Measurements from ENCODE around the gene SMPD2.

The SMPD2 gene

DNA sequence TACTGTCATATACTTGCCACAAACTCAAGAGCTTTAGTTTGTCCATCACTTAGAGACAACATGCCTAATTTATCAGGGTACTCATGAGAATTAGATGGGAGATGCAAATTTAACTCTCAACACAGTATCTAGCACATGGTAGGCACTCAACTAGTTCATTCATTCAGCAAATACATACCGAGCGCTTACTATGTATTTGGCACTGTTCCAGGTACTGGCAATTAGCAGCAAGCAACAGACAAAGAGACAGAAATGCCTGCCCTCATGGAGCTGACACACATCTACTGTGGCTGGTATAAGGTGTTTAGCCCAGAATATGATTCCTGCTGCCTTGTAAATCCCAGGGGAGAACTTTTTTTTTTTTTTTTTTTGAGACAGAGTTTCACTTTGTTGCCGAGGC is 10.3 kb downstream of the SMPD2 start:
- TF ChIP-seq, protein P1, sequence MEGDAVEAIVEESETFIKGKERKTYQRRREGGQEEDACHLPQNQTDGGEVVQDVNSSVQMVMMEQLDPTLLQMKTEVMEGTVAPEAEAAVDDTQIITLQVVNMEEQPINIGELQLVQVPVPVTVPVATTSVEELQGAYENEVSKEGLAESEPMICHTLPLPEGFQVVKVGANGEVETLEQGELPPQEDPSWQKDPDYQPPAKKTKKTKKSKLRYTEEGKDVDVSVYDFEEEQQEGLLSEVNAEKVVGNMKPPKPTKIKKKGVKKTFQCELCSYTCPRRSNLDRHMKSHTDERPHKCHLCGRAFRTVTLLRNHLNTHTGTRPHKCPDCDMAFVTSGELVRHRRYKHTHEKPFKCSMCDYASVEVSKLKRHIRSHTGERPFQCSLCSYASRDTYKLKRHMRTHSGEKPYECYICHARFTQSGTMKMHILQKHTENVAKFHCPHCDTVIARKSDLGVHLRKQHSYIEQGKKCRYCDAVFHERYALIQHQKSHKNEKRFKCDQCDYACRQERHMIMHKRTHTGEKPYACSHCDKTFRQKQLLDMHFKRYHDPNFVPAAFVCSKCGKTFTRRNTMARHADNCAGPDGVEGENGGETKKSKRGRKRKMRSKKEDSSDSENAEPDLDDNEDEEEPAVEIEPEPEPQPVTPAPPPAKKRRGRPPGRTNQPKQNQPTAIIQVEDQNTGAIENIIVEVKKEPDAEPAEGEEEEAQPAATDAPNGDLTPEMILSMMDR (IDR thresholded peaks at IDR 0.05; ENCODE audit: insufficient read depth, missing control alignments), result no peak
- DNase-seq (ENCODE audit: insufficient read length, low spot score), result no peak
- FAIRE-seq, result no peak

DNA sequence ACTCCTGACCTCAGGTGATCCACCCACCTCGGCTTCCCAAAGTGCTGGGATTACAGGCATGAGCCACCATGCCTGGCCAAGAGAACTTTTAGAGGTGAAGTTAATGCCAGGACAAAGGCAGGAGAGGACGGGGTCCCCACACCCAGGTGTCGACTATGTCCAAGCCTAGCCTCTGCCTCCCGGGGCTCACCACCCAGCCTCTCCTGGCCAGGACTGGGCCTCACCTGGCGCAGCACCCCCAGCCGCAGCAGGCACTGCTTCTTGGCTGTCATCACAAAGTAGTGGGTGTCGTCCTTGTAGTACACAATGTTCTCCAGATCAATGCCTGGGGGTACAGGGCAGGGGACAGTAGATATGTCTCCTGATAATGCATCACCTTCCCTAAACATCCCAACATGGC is 10.9 kb downstream of the SMPD2 start:
- FAIRE-seq, result no peak
- TF ChIP-seq, protein P1 (IDR thresholded peaks at IDR 0.05; ENCODE audit: insufficient read depth, missing control alignments), result no peak
- no peak for DNase-seq (ENCODE audit: insufficient read length, low spot score)

DNA sequence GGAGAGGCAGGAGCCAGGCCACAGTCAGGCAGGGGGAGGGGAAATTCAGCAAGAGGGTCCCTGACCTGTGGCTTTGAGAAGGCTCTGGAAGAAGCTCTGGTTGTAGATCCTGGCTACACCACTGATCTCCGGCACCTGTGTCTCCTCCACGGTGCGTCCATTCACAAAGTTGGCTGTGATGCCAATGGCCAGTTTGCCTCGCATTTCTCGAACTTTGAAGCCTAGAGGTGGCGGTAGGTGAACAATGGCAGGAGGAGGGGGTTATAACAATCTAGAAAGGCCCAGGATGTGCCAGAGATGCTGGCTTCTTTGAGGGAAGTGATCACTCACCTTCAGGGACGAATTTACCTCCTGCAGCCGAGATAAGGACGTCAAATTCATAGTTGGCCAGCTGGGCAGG is 11.7 kb downstream of the SMPD2 start:
- DNase-seq (ENCODE audit: insufficient read length, low spot score) (no peak), FAIRE-seq (no peak)
- TF ChIP-seq, protein P1 (IDR thresholded peaks at IDR 0.05; ENCODE audit: insufficient read depth, missing control alignments), result no peak

DNA sequence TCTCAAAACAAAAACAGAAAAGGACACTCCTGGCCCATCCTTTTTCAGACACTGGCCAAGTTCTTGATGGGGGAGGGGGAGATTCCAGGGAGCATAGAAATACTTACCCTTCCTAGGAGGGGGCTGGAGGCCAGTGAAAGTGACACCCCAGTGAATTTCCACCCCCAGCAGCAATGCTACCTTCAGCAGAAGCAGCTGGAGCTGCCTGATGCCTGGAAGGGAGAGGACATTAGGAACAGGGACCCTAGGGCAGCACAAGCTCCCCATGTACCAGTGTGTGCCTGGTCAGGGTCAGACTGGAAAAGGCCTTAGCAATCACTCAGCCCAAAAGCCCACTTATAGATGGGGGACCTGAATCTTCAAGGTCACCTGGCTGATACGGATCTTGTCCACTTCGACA is 12.6 kb downstream of the SMPD2 start:
- DNase-seq (ENCODE audit: insufficient read length, low spot score), result no peak
- TF ChIP-seq, protein P1 (IDR thresholded peaks at IDR 0.05; ENCODE audit: insufficient read depth, missing control alignments), result no peak

DNA sequence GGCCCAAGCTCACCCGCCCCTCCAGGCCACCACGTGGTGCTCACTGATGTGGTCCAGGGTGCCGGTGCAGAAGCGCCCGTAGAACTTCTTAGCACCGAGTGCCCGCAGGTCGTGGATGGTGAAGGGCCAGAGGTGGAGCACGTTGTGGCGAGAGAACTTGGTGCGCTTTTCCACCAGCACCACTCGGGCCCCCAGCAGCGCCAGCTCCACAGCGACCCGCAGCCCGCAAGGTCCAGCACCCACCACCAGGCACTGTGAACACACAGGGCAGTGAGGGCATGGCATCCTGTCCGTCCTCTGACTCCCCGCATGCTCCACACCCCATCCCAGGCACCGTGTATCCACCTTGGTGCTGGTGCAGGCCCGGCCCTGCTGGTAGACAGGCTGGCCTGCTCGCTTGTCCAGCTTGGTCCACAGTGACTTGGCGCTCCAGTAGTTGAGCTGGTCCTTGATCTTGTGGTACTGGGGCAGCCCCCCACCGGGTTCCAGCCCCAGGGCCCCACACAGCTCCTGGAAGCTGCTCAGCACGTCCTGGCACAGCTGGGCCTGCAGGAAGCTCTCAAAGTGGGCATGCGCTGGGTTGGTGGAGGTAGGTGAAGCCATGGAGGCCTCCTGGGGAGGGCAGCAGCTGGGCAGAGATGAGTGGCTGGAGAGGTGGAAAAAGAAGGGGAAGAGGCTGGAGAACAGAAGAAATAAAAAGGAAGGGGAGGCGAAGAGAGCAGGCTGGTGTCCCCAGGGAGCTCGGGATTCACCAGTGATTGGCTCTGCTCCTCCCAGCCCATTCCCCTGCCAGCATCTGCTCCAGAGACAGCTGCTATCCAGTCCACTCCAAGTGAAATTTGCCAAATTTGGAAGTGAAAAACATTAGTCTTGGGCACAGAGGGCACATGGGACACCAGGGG is 13.3 kb downstream of the SMPD2 start:
- TF ChIP-seq, protein P1 (IDR thresholded peaks at IDR 0.05; ENCODE audit: insufficient read depth, missing control alignments), result no peak
- no peak for DNase-seq (ENCODE audit: insufficient read length, low spot score)
- FAIRE-seq, result no peak

More for the DNA sequence above, 12.6 kb downstream of the SMPD2 start:
- no peak for FAIRE-seq

DNA sequence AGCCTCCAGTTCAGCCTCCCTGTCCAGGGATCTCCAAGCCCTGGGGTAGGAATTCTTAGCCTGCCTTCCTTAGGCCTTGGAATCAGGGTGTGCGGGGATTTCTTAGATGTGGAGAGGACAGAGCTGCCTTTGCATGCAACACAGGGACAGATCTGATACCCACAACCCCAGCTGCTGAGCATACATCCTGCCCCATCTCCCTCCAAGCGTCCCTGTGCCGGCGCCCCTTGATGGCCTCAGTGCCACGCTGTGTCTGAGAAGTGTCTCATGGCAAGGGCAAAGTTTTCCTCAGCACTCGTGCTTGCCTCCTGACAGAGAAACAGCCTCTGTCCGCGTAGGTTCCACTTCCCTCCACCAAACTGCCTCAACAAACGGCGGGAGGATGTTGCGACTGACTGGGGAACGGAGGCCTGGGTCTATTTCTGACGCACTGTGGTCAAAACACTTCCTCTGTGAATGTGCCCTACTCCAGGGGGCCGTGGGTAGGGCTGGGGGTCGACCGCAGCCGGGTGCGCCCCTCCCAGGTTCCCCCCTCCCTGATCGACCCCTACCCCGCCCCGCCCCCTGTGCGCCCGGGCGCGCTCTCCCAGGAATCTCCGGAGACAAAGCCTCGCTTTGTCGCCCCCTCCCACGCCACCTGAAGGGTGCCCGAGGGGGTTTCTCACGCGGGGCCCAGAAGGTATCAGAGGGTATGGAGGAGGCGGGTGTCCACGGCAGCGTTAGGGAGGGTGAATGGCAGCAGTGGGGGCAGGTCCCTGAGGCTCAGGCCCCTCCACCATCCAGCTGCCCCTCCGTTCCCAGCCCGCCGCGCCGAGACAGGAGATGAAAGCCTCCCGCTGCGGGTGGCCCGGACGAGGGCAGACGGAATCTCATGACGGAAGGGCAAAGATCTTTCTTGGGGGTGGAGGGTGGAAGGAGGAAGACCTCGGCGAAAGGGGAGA is 14.2 kb downstream of the SMPD2 start:
- FAIRE-seq (no peak), DNase-seq (ENCODE audit: insufficient read length, low spot score) (no peak)
- TF ChIP-seq, protein P1 (IDR thresholded peaks at IDR 0.05; ENCODE audit: insufficient read depth, missing control alignments), result no peak

All from D721Med (cell line).